22Rv1 (cell line): ENCODE results near the gene MPDZ.

ENCODE experiments used
- CTCF ChIP-seq: fragments of 450-650 bp; IDR thresholded peaks from 2 replicates; pipeline ENCODE4 v1.5.1; 2017; ENCODE audit warnings: mild to moderate bottlenecking
- ZFX ChIP-seq: fragments of 450-650 bp; IDR thresholded peaks from 2 replicates; pipeline ENCODE4 v1.6.1; 2017; ENCODE audit warnings: antibody characterized with exemption, borderline replicate concordance

GRCh38 chr9:13220837-13221236, 58.7 kb downstream of the MPDZ start:
- TF ChIP-seq CTCF (no peak), ZFX (no peak)
